GM10266 (cell line): Measurements from ENCODE around the gene TEX19.

Experiments used
- DNase-seq: peaks from one replicate; pipeline ENCODE4 v3.0.0; 2012; ENCODE audit errors: extremely low spot score
- CTCF ChIP-seq: IDR thresholded peaks from 2 replicates; pipeline ENCODE4 v1.5.1; 2012; ENCODE audit warnings: mild to moderate bottlenecking, low read depth; ENCODE audit not compliant: control insufficient read depth, insufficient read depth; ENCODE audit errors: missing control alignments

TEX19 gene

GRCh38 chr17:82397449-82398335 is 38.6 kb downstream of the TEX19 start:
- no peak for DNase-seq
- TF ChIP-seq CTCF = no peak

- TF ChIP-seq CTCF = no peak
- no peak for DNase-seq
These were observed 40.0 kb downstream of the TEX19 start for GRCh38 chr17:82399041-82399441.

GRCh38 chr17:82399601-82400101 is 40.6 kb downstream of the TEX19 start:
- TF ChIP-seq CTCF = no peak
- DNase-seq = no peak

GRCh38 chr17:82400206-82400605 is 41.2 kb downstream of the TEX19 start:
- DNase-seq = no peak
- TF ChIP-seq CTCF = no peak

GRCh38 chr17:82400830-82401229 is 41.8 kb downstream of the TEX19 start:
- no peak for TF ChIP-seq CTCF
- peak; percentile 92 for DNase-seq

- no peak for TF ChIP-seq CTCF
- DNase-seq = no peak
These were observed 43.8 kb downstream of the TEX19 start for GRCh38 chr17:82402865-82403264.
